A172 (cell line): Measurements from ENCODE around the gene SUGP2. TPM values are rescaled to one million over a fixed set of nuclear protein-coding genes. Genes with fewer than 3 reads are reported as not detected.
A peak's percentile ranks its signal among the peaks of the same experiment; 100 is the strongest.

ENCODE experiments used
- DNase-seq: peaks from one replicate; pipeline ENCODE4 v3.0.0-alpha.2; 2015; ENCODE audit warnings: low spot score
- total RNA-seq: library from RNA; depleted of rRNA; stranded (reverse); fragments of >200 nt; shearing (Covaris generic); gene quantifications from 2 replicates; pipeline ENCODE4 v1.2.3, GENCODE V29; 2014

Gene SUGP2
- total RNA-seq, 1 experiment from 2014 or later: 47.7 TPM

DNA sequence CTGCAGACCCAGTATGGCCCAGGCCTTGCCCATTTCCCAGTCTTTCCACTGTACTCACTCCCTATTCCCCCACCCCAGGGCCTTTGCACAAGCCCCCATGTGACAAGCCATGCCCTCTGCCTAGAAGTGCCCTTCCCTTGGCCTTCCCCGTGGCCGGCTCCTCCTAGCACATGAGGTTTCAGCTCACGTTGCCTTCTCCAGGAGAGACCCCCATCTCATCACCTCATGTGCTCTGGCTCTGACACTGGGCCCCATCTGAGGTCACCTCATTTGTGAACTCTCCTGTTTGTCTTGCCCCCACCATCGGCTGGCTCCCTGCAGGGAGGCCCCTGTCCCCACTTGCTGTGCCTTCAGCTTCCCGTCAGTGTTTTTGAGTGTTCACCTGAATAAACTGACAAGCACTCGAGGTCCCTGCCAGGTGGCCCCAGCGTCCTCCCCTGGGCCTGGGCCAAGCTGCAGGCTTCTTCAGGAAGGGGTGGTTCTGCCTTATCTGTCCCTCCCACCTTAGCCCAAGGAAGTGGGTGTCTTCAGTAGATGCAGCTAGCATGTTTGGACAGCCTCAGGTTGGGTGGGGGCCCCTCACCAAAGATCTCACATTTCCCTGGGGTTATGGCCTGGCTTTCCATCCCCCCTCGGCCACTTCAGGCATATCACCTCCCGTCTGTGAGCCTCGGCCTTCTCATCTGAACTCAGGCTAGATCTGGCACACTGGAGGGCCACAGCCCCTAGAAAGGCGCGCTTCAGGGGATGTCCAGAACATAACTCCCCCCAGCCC, 26.7 kb upstream of the SUGP2 start:
- DNase-seq: no peak

DNA sequence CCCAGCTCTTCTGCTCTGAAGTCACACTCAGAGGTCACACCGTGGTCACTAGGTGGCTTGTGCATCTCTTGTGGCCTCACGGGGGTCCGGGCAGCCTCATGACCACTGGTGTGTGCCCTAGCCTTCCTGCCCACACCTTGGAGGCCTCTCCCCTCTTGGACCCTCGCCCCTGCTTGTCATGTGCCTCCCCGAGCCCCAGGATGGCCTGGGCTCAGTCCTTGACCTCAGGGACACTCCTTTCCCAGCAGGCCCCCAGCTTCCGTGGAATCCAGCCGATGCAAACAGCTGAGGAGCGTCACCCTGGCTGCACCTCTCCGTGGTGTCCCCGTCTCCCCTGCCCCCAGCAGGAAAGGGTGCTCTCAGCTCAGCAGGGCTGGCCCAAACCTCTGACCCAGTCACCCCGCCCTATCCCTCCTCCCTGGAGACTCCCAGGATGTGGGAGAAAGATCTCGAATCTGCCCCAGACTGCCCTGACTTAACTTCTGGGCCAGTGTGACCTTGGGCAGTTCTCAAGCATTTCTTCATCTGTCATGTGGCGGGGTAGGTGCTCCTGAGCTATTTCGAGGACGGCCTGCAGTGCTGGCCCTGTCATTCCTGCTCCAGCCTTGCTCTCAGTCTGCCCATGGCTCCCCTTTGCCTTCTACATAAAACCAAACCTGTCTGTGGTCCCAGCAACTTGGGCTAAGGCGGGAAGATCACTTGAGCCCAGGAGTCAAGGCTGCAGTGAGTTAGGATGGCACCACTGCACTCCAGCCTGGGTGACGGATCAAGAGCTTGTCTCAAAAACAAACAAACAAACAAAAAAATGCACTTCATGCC, 25.9 kb upstream of the SUGP2 start:
- no peak for DNase-seq

DNA sequence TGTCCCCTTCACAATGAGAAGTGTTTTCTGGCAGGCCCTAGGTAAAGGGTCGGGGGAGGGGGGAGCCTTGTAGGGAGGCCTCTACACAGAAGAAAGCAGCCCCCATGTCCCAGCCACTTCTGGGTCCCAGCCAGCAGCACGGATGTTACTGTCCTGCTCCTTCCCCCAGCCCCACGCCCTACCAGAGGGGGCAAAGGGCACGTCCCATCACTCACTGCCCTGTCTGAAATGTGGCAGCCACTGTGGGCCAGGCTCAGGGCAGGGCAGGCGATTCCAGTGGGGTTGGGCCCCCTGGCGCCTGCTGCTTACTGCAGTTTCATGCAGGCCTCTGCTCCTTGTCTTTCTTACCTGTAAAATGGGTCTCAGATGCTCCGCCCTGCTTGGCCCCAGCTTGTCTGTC, 24.4 kb upstream of the SUGP2 start:
- DNase-seq: no peak

DNA sequence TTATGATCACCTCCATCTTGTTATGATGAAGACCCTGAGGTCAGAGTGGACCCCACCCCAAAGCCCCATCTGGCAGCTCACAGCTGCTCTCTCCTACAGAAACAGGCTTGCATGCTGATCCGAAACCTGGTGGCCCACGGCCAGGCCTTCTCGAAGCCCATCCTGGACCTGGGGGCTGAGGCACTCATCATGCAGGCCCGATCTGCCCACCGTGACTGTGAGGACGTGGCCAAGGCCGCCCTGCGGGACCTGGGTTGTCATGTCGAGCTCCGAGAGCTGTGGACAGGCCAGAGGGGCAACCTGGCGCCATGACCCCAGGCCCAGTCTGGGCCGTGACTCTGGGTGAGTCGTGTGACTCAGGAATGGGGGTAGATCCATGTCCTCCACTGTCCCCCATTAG, 24.0 kb upstream of the SUGP2 start:
- DNase-seq: no peak

GRCh38 chr19:19056636-19057275, 23.4 kb upstream of the SUGP2 start:
- DNase-seq: no peak

DNA sequence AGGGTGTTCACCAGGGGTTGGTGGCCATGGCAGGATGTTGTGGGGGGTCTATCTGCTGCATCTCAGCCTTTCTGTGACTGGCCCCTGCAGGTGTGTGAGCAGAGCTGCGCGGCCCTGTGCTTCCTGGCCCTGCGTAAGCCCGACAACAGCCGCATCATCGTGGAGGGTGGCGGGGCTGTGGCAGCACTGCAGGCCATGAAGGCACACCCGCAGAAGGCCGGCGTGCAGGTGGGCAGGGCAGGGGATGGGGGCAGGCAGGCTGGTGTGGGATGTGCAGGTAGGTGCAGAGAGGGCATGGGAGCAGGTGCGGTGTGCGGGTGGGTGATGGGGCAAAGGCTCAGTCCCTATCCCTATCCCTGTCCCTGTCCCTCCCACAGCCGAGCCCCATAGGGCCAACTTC, 22.4 kb upstream of the SUGP2 start:
- DNase-seq: no peak

DNA sequence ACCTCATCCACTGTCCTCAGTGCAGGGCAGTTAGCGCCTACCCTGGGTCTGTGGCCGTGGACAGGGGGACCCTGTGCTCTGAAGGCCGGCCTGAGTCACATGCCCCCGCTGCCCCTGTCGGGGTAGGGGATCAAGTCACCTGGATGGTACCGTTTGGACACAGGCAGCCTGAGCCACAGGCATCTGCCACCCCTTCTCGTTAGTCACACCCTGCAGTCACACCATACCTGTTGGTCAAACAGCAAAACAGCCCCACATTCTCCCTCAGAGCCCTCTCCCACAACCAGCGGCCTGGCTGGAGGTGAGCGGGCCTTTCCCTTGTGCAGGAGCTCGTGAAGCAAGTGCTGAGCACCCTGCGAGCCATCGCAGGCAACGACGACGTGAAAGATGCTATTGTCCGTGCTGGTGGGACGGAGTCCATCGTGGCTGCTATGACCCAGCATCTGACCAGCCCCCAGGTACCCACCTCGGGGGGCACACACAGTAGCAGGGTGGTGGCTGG, 21.7 kb upstream of the SUGP2 start:
- DNase-seq: no peak

- DNase-seq: no peak
Observed at GRCh38 chr19:19054315-19054938, 21.1 kb upstream of the SUGP2 start.

GRCh38 chr19:19053508-19054314, 20.4 kb upstream of the SUGP2 start:
- peak; percentile 23 for DNase-seq

DNA sequence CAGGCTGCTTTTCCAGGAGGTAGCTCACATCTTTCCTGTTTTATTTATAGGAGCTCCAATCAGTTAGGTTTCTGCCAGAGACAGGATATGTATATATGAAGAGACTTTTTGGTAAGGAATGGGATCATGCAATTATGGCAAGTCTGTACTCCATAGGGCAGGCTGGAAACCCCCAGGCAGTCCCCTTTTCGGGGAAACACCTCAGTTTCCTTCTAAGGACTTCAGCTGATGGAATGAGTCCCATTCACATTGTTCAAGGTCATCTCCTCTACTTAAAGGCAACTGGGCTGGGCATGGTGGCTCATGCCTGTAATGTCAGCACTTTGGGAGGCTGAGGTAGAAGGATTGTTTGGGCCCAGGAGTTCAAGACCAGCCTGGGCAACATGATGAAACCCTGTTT, 19.6 kb upstream of the SUGP2 start:
- no peak for DNase-seq

DNA sequence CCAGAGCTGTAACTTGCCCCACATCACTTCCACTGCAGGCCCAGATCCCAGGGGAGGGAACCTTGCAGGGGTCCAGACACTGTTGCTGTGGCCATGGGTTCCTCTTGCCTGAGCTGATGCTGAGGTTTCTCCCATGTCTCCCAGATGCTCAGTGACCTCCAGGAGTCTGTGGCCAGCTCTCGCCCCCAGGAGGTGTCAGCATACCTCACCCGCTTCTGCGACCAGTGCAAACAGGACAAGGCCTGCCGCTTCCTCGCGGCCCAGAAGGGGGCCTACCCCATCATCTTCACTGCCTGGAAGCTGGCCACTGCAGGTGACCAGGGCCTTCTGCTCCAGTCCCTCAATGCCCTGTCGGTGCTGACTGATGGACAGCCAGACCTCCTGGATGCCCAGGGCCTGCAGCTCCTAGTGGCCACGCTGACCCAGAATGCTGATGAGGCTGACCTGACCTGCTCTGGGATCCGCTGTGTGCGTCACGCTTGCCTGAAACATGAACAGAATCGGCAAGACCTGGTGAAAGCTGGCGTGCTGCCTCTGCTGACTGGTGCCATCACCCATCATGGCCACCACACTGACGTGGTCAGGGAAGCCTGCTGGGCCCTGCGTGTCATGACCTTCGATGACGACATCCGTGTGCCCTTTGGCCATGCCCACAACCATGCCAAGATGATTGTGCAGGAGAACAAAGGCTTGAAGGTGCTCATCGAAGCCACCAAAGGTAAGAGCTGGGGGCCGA, 18.3 kb upstream of the SUGP2 start:
- no peak for DNase-seq

GRCh38 chr19:19050731-19051130, 17.4 kb upstream of the SUGP2 start:
- DNase-seq: no peak

DNA sequence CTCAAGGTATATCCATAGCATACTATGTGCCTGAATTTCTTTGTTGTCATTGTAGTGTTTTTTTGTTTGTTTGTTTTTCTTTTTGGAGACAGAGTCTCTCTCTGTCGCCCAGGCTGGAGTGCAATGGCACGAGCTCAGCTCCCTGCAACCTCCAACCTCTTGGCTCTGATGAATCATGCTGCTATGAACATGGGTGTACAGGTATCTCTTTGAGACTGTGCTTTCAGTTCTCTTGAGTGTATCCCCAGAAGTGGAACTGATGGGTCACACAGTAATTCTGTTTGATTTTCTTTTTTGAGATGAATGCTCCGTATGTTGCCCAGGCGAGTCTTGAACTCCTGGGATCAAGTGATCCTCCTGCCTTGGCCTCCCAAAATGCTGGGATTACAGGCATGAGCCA, 16.8 kb upstream of the SUGP2 start:
- DNase-seq: no peak

DNA sequence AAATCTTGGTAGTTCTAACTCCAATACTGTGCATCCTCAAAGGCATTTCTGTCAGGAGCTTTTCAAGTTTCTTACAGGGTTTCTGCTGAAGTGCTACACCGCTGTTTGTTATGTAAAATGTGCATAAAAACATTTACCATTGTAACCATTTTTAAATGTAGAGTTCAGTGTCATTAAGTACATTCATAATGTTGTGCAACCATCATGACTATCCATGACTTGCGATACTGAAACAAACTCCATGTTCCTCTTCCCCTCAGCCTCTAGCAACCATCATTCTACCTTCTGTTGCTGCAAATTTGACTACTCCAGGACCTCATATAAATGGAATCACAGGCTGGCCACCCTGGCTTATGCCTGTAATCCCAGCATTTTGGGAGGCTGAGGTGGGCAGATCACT, 16.1 kb upstream of the SUGP2 start:
- no peak for DNase-seq

- DNase-seq: no peak
Observed at GRCh38 chr19:19043881-19044280, 10.6 kb upstream of the SUGP2 start.

DNA sequence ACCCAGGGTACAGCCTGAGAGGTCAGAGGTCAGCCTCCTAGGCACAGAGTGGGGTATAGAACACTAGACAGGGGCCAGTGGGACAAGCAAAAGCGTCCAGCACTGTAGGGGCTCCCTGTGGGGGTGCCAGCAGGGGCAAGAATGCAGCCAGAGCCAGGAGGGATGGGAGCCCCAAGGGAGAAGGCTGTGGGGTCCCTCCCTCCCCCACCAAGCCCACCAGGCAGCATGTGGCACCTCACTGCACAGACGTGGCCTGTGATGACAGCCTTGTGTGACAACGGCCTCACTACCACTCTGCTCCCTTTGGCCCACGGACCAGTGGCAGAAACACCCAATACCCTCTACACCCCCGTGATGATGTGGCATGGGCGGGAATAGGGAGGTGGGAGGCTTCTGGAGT, 10.2 kb upstream of the SUGP2 start:
- no peak for DNase-seq

GRCh38 chr19:19042732-19043280, 9.5 kb upstream of the SUGP2 start:
- no peak for DNase-seq

DNA sequence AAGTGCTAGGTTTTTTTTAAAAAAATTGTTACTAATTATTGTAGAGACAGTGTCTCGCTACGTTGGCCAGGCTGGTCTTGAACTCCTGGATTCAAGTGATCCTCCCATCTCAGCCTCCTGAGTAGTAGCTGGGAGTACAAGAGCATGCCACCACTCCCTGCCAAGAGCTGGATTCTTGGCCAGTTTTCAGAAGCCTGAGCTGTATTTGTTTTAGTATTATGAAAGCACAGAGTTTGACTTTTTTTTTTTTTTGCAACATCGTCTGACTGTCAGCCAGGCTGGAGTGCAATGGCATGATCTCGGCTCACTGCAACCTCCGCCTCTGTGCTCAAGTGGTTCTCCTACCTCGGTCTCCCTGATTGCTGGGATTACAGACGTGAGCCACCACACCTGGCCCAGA, 7.1 kb upstream of the SUGP2 start:
- no peak for DNase-seq

GRCh38 chr19:19039901-19040300, 6.6 kb upstream of the SUGP2 start:
- DNase-seq: no peak

DNA sequence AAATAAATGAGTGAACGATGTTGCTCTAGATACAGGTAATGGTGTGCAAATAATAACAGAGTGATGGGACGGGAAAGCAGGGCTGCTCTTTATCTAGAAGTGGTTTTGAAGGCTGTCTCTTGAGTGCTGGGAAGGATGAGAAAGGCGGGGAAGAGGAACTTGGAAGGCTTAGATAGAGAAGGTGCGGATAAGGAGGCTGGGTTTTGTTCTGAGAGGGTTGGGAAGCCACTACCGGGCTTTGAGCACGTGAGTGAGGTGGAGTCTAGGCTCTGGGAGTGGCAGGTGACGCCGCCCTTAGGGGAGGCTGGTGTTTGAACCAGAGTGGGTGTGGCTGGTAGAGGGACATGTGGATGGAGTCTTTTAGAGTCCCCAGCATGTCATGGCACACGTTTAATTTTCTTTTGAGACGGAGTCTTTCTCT, 897 bp upstream of the SUGP2 start:
- peak; percentile 90 for DNase-seq

- DNase-seq: no peak
Observed at GRCh38 chr19:19033176-19033425, 216 bp downstream of the SUGP2 start.
